ENCODE data around the gene APOA4. TPM values are rescaled to one million over a fixed set of nuclear protein-coding genes. Genes with fewer than 3 reads are reported as not detected.
A peak's percentile ranks its signal among the peaks of the same experiment; 100 is the strongest.

APOA4 gene
- total and polyA plus RNA-seq, 2 of the 13 experiments (the other 11 are each of a cell fraction or from before 2014, with no cell fraction given): 3.8 to 7.2 TPM

- TF ChIP-seq ARID5B (CRISPR knock-in tag; IDR thresholded peaks at IDR 0.05) (peak; percentile 98), ZBTB34 (CRISPR knock-in tag; IDR thresholded peaks at IDR 0.05) (peak; percentile 81; the same call in 1 of the 2 replicates), JUNB (CRISPR knock-in tag; IDR thresholded peaks at IDR 0.05; ENCODE audit: borderline replicate concordance) (no peak), ZNF335 (CRISPR knock-in tag; IDR thresholded peaks at IDR 0.05) (0 out of 2 replicates have a peak, but pooled peaks have one; percentile 53), ZNF383 (CRISPR knock-in tag; IDR thresholded peaks at IDR 0.05; ENCODE audit: borderline replicate concordance) (no peak), NFAT5 (CRISPR knock-in tag; IDR thresholded peaks at IDR 0.05) (no peak), ZNF562 (CRISPR knock-in tag; IDR thresholded peaks at IDR 0.05; ENCODE audit: borderline replicate concordance) (no peak), TMF1 (CRISPR knock-in tag; IDR thresholded peaks at IDR 0.05; ENCODE audit: low read depth) (no peak), ZNF749 (CRISPR knock-in tag; IDR thresholded peaks at IDR 0.05; ENCODE audit: borderline replicate concordance) (peak; percentile 9; the same call in 1 of the 2 replicates), MTERF4 (CRISPR knock-in tag; IDR thresholded peaks at IDR 0.05) (no peak), ESRRA (CRISPR knock-in tag; IDR thresholded peaks at IDR 0.05; ENCODE audit: low read depth) (peak; percentile 93), ZNF83 (CRISPR knock-in tag; IDR thresholded peaks at IDR 0.05; ENCODE audit: borderline replicate concordance) (no peak), ATF6 (CRISPR knock-in tag; conservative IDR thresholded peaks at IDR 0.05) (no peak; the same call in 1 of the 2 replicates)
Observed at GRCh38 chr11:116808262-116809175, 14.6 kb downstream of the APOA4 start (continued).

Data from HepG2 (cell line).